ENCODE measurements around the gene MEGF11.

DNA sequence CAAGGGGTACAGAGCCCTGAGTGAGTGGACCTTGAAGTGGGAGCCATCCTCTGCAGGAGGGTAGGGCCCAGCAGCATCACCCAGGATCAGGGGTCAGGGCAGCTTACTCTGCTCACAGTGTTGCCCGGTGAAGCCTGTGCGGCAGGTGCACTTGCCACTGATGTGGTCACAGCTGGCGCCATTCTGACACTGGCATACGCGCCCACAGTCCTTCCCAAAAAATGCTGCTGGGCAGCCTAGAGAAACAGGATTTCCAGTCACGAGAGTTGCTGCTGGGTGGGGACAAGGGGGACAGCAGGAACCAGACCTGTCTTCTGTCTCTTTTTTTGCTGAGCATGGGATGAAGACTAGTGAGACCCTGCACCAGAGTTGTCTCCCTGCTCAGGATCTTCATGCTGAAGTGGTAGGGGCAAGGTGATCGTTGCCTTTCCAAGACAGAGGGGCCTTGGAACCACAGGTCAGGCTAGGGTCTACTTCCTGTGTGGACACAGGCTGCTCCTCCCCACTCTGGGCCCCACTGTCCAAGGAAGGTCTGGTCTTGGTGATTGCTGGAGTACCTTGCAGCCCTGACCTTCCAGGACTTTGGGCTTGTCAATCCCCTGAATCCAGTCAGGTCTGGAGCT, 337.4 kb downstream of the MEGF11 start:
- TF ChIP-seq GATA2 (IDR thresholded peaks at IDR 0.05; ENCODE audit: low read depth, low read length): no peak
- TF ChIP-seq GATA3 (IDR thresholded peaks at IDR 0.05; ENCODE audit: low read depth, low read length): no peak
